ENCODE results near the gene ZFHX3. TPM values are rescaled to one million over a fixed set of nuclear protein-coding genes. Genes with fewer than 3 reads are reported as not detected.

Gene ZFHX3
- total and polyA plus RNA-seq, 4 donors, result 1.5 to 5.9 (median 3.0) TPM

DNA sequence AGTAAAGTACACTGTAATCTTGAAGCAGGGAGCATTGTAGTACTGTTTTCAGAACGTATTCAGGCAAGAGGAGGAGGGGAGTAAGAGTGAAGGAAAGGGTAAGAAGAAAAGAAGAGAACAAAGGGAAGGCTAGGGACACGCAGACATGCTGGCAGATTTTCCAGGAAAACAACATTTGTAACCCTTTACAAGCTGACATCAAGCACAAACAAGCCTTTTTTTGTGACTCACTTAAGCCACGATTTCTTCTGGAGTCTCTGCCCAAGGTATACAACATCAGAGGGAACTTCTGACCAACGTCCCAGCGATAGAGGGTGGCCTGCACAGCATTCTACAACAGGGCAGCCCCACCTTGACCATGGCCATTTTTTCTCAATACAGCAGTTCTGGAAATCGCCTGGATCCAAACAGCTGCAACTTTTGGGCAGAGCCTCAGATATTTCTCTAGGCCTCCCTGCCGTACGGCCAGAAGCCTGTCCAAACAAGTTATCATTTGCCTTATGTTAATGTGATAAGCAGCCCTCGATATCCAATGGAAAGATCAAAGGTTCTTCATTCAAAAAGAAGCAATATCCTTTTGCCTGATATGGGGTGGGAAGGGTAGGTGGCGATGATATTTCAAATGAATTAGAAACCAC lies 247.3 kb downstream of the ZFHX3 start:
- peaks cover 5 to 40% (median 26%) of the 10 kb centered on the region in 4 donors for H3K36me3 ChIP-seq (ENCODE audit: control insufficient read depth in 4 of 4, insufficient read depth in 3 of 4, low read depth in 1 of 4, low read length in 3 of 4)
- H3K9ac ChIP-seq (ENCODE audit: low read depth in 1 of 2, low read length in 2 of 2), result no peak overlapping the region
- no peaks in the 10 kb centered on the region for H3K9me3 ChIP-seq (ENCODE audit: control insufficient read depth in 4 of 4, low read length in 3 of 4)
- H3K4me3 ChIP-seq (ENCODE audit: low read depth in 1 of 3, low read length in 3 of 3), result no peak overlapping the region
- no peak for DNase-seq (ENCODE audit: low spot score)
- no peak overlapping the region for H3K27ac ChIP-seq (ENCODE audit: low read depth in 1 of 2, low read length in 2 of 2)
- TF ChIP-seq, protein P1, sequence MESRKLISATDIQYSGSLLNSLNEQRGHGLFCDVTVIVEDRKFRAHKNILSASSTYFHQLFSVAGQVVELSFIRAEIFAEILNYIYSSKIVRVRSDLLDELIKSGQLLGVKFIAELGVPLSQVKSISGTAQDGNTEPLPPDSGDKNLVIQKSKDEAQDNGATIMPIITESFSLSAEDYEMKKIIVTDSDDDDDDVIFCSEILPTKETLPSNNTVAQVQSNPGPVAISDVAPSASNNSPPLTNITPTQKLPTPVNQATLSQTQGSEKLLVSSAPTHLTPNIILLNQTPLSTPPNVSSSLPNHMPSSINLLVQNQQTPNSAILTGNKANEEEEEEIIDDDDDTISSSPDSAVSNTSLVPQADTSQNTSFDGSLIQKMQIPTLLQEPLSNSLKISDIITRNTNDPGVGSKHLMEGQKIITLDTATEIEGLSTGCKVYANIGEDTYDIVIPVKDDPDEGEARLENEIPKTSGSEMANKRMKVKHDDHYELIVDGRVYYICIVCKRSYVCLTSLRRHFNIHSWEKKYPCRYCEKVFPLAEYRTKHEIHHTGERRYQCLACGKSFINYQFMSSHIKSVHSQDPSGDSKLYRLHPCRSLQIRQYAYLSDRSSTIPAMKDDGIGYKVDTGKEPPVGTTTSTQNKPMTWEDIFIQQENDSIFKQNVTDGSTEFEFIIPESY (IDR thresholded peaks at IDR 0.05), result no peak
- TF ChIP-seq, protein P2, sequence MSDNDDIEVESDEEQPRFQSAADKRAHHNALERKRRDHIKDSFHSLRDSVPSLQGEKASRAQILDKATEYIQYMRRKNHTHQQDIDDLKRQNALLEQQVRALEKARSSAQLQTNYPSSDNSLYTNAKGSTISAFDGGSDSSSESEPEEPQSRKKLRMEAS (IDR thresholded peaks at IDR 0.05), result no peak
- TF ChIP-seq HNF4A (conservative IDR thresholded peaks at IDR 0.05) (no peak), RXRA (IDR thresholded peaks at IDR 0.05) (no peak), GABPA (IDR thresholded peaks at IDR 0.05 in 1 of 2, conservative IDR thresholded peaks at IDR 0.05 in 1 of 2) (no peak), TAF1 (conservative IDR thresholded peaks at IDR 0.05) (no peak), YY1 (IDR thresholded peaks at IDR 0.05) (no peak), FOXA1 (IDR thresholded peaks at IDR 0.05) (no peak), FOXA2 (IDR thresholded peaks at IDR 0.05) (no peak), NR2F2 (IDR thresholded peaks at IDR 0.05) (no peak)
- TF ChIP-seq, protein P3, sequence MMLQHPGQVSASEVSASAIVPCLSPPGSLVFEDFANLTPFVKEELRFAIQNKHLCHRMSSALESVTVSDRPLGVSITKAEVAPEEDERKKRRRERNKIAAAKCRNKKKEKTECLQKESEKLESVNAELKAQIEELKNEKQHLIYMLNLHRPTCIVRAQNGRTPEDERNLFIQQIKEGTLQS (IDR thresholded peaks at IDR 0.05), result no peak
- no peaks in the 10 kb centered on the region for H3K27me3 ChIP-seq (ENCODE audit: control insufficient read depth in 4 of 4, insufficient read depth in 4 of 4, low read length in 3 of 4)
- no peaks in the 10 kb centered on the region for H3K4me1 ChIP-seq (ENCODE audit: control insufficient read depth in 4 of 4, insufficient read depth in 4 of 4, low read length in 3 of 4)
- 88% methylated on average over 10 of the region's 10 CpGs for WGBS

DNA sequence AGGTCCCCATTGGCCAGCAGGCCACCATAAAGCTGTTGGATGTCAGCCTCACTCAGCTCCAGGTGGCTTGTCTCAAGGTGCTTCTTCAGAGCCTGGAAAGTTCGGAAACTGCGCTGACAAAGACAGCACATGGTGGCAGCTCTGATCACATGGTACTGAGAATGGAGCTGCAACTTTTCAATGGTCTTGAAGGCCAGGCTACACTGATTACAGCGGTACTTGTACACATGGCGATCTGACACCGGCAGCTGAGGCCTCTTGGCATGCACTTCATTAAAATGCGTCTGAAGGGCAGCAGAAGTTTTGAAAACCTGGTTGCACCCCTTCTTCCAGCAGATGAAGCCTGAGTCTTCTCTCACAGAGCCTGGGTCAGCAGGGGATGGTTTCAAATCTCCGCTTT lies 249.7 kb downstream of the ZFHX3 start:
- Histone ChIP-seq H3K27me3 (ENCODE audit: control insufficient read depth in 4 of 4, insufficient read depth in 4 of 4, low read length in 3 of 4) (no peaks in the 10 kb centered on the region), H3K4me1 (ENCODE audit: control insufficient read depth in 4 of 4, insufficient read depth in 4 of 4, low read length in 3 of 4) (no peaks in the 10 kb centered on the region), H3K9me3 (ENCODE audit: control insufficient read depth in 4 of 4, low read length in 3 of 4) (no peaks in the 10 kb centered on the region), H3K27ac (ENCODE audit: low read depth in 1 of 2, low read length in 2 of 2) (no peak overlapping the region), H3K9ac (ENCODE audit: low read depth in 1 of 2, low read length in 2 of 2) (no peak overlapping the region), H3K36me3 (ENCODE audit: control insufficient read depth in 4 of 4, insufficient read depth in 3 of 4, low read depth in 1 of 4, low read length in 3 of 4) (peaks cover 7 to 48% (median 26%) of the 10 kb centered on the region in 4 donors), H3K4me3 (ENCODE audit: low read depth in 1 of 3, low read length in 3 of 3) (no peak overlapping the region)
- no peak for TF ChIP-seq TAF1 (conservative IDR thresholded peaks at IDR 0.05)
- no peak for TF ChIP-seq HNF4G (IDR thresholded peaks at IDR 0.05)
- DNase-seq (ENCODE audit: low spot score), result no peak
- 90% methylated on average over 7 of the region's 7 CpGs for WGBS

DNA sequence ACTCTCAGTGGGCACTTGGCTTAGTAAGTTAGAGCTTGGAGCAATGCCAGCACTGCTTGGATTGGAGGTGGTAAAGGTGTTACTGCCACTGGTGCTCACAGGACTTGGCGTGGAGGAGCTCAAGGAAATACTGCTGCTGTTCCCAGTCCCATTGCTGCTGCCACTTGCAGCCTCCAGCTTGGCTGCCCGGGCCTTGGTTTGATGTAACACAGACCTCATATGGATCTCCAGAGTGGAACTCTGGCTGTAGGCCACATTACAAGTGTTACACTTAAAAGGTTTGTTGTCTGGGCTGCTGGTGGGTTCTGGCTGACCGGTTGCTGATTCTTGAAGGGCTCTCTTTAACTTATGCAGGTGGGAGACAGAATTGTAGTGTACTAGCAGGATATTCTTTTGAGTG lies 250.3 kb downstream of the ZFHX3 start:
- no peak for TF ChIP-seq SP1 (IDR thresholded peaks at IDR 0.05)
- TF ChIP-seq HNF4A (conservative IDR thresholded peaks at IDR 0.05), result no peak
- no peak for TF ChIP-seq RAD21 (IDR thresholded peaks at IDR 0.05)
- TF ChIP-seq YY1 (IDR thresholded peaks at IDR 0.05), result no peak
- no peak for TF ChIP-seq HNF4G (IDR thresholded peaks at IDR 0.05)
- TF ChIP-seq EGR1 (IDR thresholded peaks at IDR 0.05; ENCODE audit: low read depth in 2 of 2), result no peak
- TF ChIP-seq FOXA2 (IDR thresholded peaks at IDR 0.05), result no peak
- TF ChIP-seq GABPA (IDR thresholded peaks at IDR 0.05 in 1 of 2, conservative IDR thresholded peaks at IDR 0.05 in 1 of 2), result no peak
- TF ChIP-seq RXRA (IDR thresholded peaks at IDR 0.05), result no peak
- TF ChIP-seq FOXA1 (IDR thresholded peaks at IDR 0.05), result no peak
- TF ChIP-seq, protein P4, sequence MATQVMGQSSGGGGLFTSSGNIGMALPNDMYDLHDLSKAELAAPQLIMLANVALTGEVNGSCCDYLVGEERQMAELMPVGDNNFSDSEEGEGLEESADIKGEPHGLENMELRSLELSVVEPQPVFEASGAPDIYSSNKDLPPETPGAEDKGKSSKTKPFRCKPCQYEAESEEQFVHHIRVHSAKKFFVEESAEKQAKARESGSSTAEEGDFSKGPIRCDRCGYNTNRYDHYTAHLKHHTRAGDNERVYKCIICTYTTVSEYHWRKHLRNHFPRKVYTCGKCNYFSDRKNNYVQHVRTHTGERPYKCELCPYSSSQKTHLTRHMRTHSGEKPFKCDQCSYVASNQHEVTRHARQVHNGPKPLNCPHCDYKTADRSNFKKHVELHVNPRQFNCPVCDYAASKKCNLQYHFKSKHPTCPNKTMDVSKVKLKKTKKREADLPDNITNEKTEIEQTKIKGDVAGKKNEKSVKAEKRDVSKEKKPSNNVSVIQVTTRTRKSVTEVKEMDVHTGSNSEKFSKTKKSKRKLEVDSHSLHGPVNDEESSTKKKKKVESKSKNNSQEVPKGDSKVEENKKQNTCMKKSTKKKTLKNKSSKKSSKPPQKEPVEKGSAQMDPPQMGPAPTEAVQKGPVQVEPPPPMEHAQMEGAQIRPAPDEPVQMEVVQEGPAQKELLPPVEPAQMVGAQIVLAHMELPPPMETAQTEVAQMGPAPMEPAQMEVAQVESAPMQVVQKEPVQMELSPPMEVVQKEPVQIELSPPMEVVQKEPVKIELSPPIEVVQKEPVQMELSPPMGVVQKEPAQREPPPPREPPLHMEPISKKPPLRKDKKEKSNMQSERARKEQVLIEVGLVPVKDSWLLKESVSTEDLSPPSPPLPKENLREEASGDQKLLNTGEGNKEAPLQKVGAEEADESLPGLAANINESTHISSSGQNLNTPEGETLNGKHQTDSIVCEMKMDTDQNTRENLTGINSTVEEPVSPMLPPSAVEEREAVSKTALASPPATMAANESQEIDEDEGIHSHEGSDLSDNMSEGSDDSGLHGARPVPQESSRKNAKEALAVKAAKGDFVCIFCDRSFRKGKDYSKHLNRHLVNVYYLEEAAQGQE (IDR thresholded peaks at IDR 0.05), result no peak
- TF ChIP-seq, protein P3 (IDR thresholded peaks at IDR 0.05), result no peak
- Histone ChIP-seq H3K4me1 (ENCODE audit: control insufficient read depth in 4 of 4, insufficient read depth in 4 of 4, low read length in 3 of 4) (no peaks in the 10 kb centered on the region), H3K36me3 (ENCODE audit: control insufficient read depth in 4 of 4, insufficient read depth in 3 of 4, low read depth in 1 of 4, low read length in 3 of 4) (peaks cover 7 to 54% (median 26%) of the 10 kb centered on the region in 4 donors), H3K9me3 (ENCODE audit: control insufficient read depth in 4 of 4, low read length in 3 of 4) (no peaks in the 10 kb centered on the region), H3K9ac (ENCODE audit: low read depth in 1 of 2, low read length in 2 of 2) (no peak overlapping the region), H3K27ac (ENCODE audit: low read depth in 1 of 2, low read length in 2 of 2) (no peak overlapping the region), H3K4me3 (ENCODE audit: low read depth in 1 of 3, low read length in 3 of 3) (no peak overlapping the region), H3K27me3 (ENCODE audit: control insufficient read depth in 4 of 4, insufficient read depth in 4 of 4, low read length in 3 of 4) (no peaks in the 10 kb centered on the region)
- DNase-seq (ENCODE audit: low spot score), result no peak
- 87% methylated on average over 3 of the region's 3 CpGs for WGBS

Measured in liver (tissue), 9 donors.